GM12878 (cell line): ENCODE data around the gene PRKCE. TPM values are rescaled to one million over a fixed set of nuclear protein-coding genes. Genes with fewer than 3 reads are reported as not detected.

Experiments
- ATAC-seq: fragments of 200-7000 bp; cut with Tn5 transposase; 3 replicates; pipeline ENCODE4 v1.9.1; 2020; ENCODE audit warnings: mild to moderate bottlenecking, moderate library complexity
- BruUV-seq: library from RNA; stranded (reverse); fragments of 400-500 nt; replicated peaks from 2 replicates; lab custom pipeline; 2021; lab: Mats Ljungman, UMichigan
- CTCF ChIA-PET: fragments of 300-600 bp; sonication (Branson Sonifier 250); formaldehyde crosslinking; extraction: SDS; loops from one replicate; lab custom pipeline; 2021; ENCODE audit warnings: inconsistent platforms; lab: Yijun Ruan, JAX
- POLR2A ChIA-PET: fragments of 350-600 bp; formaldehyde crosslinking; extraction: SDS; loops from one replicate; lab custom pipeline; 2021; ENCODE audit warnings: inconsistent platforms; lab: Charles Lee
- RAD21 ChIA-PET: fragments of 300-600 bp; sonication (Branson Sonifier 250); formaldehyde crosslinking; loops from one replicate; lab custom pipeline; 2023; ENCODE audit warnings: antibody characterized with exemption; ENCODE audit not compliant: unreplicated experiment; lab: Charles Lee
- SMC1A ChIA-PET: fragments of 300-600 bp; sonication (Branson Sonifier 250); formaldehyde crosslinking; loops from one replicate; lab custom pipeline; 2023; ENCODE audit not compliant: unreplicated experiment, uncharacterized antibody; lab: Charles Lee
- DNase-seq: peaks from one replicate; pipeline ENCODE4 v3.0.0-alpha.2; 2011; ENCODE audit warnings: low read depth, low spot score
- FAIRE-seq: peaks from 3 replicates; lab custom pipeline; 2011; peaks lifted over from hg19 to GRCh38; lab: Jason Lieb, UNC
- H2AFZ ChIP-seq: 2 replicates; pipeline ENCODE4 v1.6.0; 2011; ENCODE audit warnings: low read depth, low read length, control low read depth; ENCODE audit not compliant: control insufficient read depth
- H3K27ac ChIP-seq: 2 replicates; pipeline ENCODE4 v1.5.1; 2011; ENCODE audit warnings: control low read depth; ENCODE audit not compliant: control insufficient read depth, insufficient read depth
- H3K27me3 ChIP-seq, 2 experiments: replicated peaks in 1 of 2; 2 replicates each; pipeline versions ENCODE4 v1.6.0 to v1.6.1; 2011; ENCODE audit warnings: low read length in 1 of 2; ENCODE audit not compliant: control insufficient read depth in 2 of 2, insufficient read depth in 2 of 2
- H3K36me3 ChIP-seq, 2 experiments: 2 replicates each; pipeline ENCODE4 v1.5.1; 2011; ENCODE audit warnings: low read length in 1 of 2; ENCODE audit not compliant: control insufficient read depth in 2 of 2, insufficient read depth in 2 of 2
- H3K4me1 ChIP-seq: 2 replicates; pipeline ENCODE4 v1.6.1; 2011; ENCODE audit warnings: mild to moderate bottlenecking, low read length, moderate library complexity, mixed read lengths; ENCODE audit not compliant: control insufficient read depth, insufficient read depth
- H3K4me2 ChIP-seq: 2 replicates; pipeline ENCODE4 v1.6.0; 2011; ENCODE audit warnings: control low read depth; ENCODE audit not compliant: control insufficient read depth, insufficient read depth
- H3K4me3 ChIP-seq: fragments of 200-600 bp; sonication (generic); 2 replicates; pipeline ENCODE4 v1.5.1; 2016
- H3K79me2 ChIP-seq: 2 replicates; pipeline ENCODE4 v1.6.0; 2011; ENCODE audit warnings: low read length; ENCODE audit not compliant: control insufficient read depth, insufficient read depth
- H3K9ac ChIP-seq: 2 replicates; pipeline ENCODE4 v1.8.0; 2011; ENCODE audit warnings: low read length, control low read depth, mixed read lengths; ENCODE audit not compliant: control insufficient read depth, insufficient read depth
- H3K9me3 ChIP-seq: replicated peaks from 3 replicates; pipeline ENCODE4 v1.5.1; 2011; ENCODE audit warnings: mild to moderate bottlenecking, low read length; ENCODE audit not compliant: control insufficient read depth, insufficient read depth
- H4K20me1 ChIP-seq: 2 replicates; pipeline ENCODE4 v1.6.0; 2011; ENCODE audit not compliant: control insufficient read depth, insufficient read depth
- BACH1 ChIP-seq: fragments of 450-650 bp; IDR thresholded peaks from 2 replicates; pipeline ENCODE4 v1.6.1; 2017; ENCODE audit warnings: mild to moderate bottlenecking, borderline replicate concordance
- FOS ChIP-seq: IDR thresholded peaks from 3 replicates; pipeline ENCODE4 v1.6.1; 2011; ENCODE audit warnings: borderline replicate concordance; ENCODE audit not compliant: insufficient read length; ENCODE audit errors: extremely low read depth
- JUND ChIP-seq: IDR thresholded peaks from 2 replicates; pipeline ENCODE4 v1.6.1; 2012; ENCODE audit warnings: low read depth, mild to moderate bottlenecking, low read length, improper control_type of control experiment, moderate library complexity
- RB1 ChIP-seq: fragments of 450-650 bp; formaldehyde crosslinking; IDR thresholded peaks from 2 replicates; pipeline ENCODE4 v1.6.1; 2017; ENCODE audit warnings: mild to moderate bottlenecking, borderline replicate concordance
- TARDBP ChIP-seq: IDR thresholded peaks from 2 replicates; pipeline ENCODE4 v1.6.1; 2016; ENCODE audit warnings: borderline replicate concordance
- ZNF622 ChIP-seq: fragments of 450-650 bp; IDR thresholded peaks from 2 replicates; pipeline ENCODE4 v1.6.1; 2017; ENCODE audit warnings: mild to moderate bottlenecking, inconsistent platforms
- WGBS: methylation state at CpG from one replicate; pipeline ENCODE4 v1.1.6; 2016; ENCODE audit warnings: low lambda C conversion rate; ENCODE audit not compliant: insufficient replicate concordance, insufficient coverage; ENCODE audit errors: missing lambda C conversion rate; 5-methylcytosine and 5-hydroxymethylcytosine counted together
- in situ Hi-C: fragments of 300-500 bp; cut with MboI; formaldehyde crosslinking; loops from 9 replicates; pipeline ENCODE4 v1.14.3; 2018; ENCODE audit warnings: mixed read lengths
- intact Hi-C: fragments of 100-400 bp; cut with micrococcal nuclease; formaldehyde crosslinking; loops from one replicate; pipeline ENCODE4 v1.14.2; 2022; ENCODE audit not compliant: unreplicated experiment
- polyA plus RNA-seq, 11 experiments: library from polyadenylated mRNA; depleted of rRNA in 4 of 11; unstranded in 6 of 11; stranded (reverse) in 5 of 11; fragments of >200 nt; fragmentation: Nextera tagmentation in 4 of 11; fragmentation: Illumina TruSeq in 1 of 11; extraction: Ambion mirVana in 4 of 11; extraction: Trizol in 1 of 11; gene quantifications; 1 replicate in 1 of 11; 2 replicates in 10 of 11; pipeline versions ENCODE4 v1.2.1 to v1.2.3, GENCODE V29; 2011 to 2016; ENCODE audit warnings: inconsistent platforms in 2 of 11, missing spikeins in 2 of 11, low read depth in 1 of 11
- total RNA-seq, 4 experiments: library from RNA; depleted of rRNA in 3 of 4; stranded (reverse); fragments of >200 nt in 3 of 4; fragmentation: Illumina TruSeq in 1 of 4; extraction: Trizol in 1 of 4; gene quantifications; 2 replicates each; pipeline versions ENCODE4 v1.2.1 to v1.2.3, GENCODE V29; 2013 to 2021
- TF ChIP-seq, protein P1 (sequence below): IDR thresholded peaks from 2 replicates; pipeline ENCODE4 v1.6.1; 2011; ENCODE audit warnings: mild to moderate bottlenecking, low read depth, low read length, moderate library complexity; ENCODE audit not compliant: insufficient replicate concordance
- TF ChIP-seq, protein P2 (sequence below): fragments of 150-350 bp; IDR thresholded peaks from 2 replicates; pipeline ENCODE4 v1.6.1; 2014; ENCODE audit warnings: mild to moderate bottlenecking, low read depth, low read length

PRKCE gene
- total and polyA plus RNA-seq, 10 of the 15 experiments (the other 5 are each of a cell fraction or from before 2014, with no cell fraction given), result 2.6 to 28.2 (median 11.3) TPM

DNA sequence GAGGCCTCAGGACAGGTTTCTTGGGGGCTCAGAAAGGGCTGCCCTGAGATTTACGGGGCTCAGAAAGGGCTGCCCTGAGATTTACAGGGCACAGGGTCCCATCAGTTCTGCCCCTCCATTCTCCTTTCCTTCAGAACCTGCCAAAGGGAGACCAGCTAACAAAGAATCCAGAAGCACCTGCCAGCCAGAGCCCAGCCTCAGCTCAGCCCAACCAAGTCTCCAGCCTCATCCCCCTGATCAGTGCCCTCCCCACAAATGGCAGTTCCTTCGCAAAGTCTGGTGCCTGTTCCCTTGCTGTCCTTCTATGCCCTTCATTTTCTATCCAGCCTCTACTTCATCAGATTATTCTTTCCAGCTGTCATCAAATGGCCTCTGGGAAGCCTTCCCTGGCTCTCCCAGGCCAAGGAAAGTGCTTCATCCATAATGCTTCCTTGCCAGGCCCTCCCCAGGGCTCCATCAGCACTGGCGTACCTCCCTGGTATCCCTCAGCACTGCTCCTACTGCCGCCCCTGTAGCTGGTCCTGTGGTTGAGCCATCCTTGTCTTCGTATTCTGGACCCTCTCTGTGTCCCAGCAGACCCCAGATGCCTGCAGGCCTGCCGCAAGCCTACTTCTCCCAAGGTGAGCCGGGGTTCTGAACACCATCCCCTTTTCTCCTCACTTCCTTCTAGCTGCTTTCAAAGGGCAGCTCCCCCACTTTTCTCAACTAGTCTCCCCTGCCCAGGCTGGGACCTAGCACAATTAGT lies 549.6 kb downstream of the PRKCE start:
- 75% methylated on average over 7 of the region's 7 CpGs for WGBS
- DNase-seq (no peak), FAIRE-seq (no peak), ATAC-seq (no peak)
- ChIA-PET RAD21 (interaction anchor here (1.2 kb wide), 2 partner anchors 24 to 27 kb away, joined by 3 read pairs; no protein-coding TSS in a partner anchor), SMC1A (interaction anchor here (1.0 to 3.8 kb wide), 6 partner anchors 9 to 162 kb away, joined by 3 to 10 read pairs (median 4); no protein-coding TSS in a partner anchor), CTCF (interaction anchor here (0.6 to 1.5 kb wide), 4 partner anchors 9 to 138 kb away, joined by 3 to 4 read pairs (median 3); no protein-coding TSS in a partner anchor), POLR2A (interaction anchor here (0.6 kb wide), 1 partner anchor 22 kb away, joined by 3 read pairs; no protein-coding TSS in a partner anchor)
- Histone ChIP-seq H3K4me1 (peaks cover 3% of the 10 kb centered on the region), H3K79me2 (no peaks in the 10 kb centered on the region), H3K4me3 (no peak overlapping the region), H3K9ac (no peak overlapping the region), H3K9me3 (no peaks in the 10 kb centered on the region; the same call in 2 of the 3 replicates), H3K36me3 (no peaks in the 10 kb centered on the region), H3K4me2 (no peak overlapping the region), H3K27ac (0 out of 2 replicates have a peak overlapping the region, but pooled peaks have one; percentile 20), H3K27me3 (no peaks in the 10 kb centered on the region), H4K20me1 (no peaks in the 10 kb centered on the region), H2AFZ (no peak overlapping the region)
- intact Hi-C loops (no loop called here), in situ Hi-C loops (no loop called here)
- TF ChIP-seq RB1 (no peak), ZNF622 (no peak)
- TF ChIP-seq, protein P1, sequence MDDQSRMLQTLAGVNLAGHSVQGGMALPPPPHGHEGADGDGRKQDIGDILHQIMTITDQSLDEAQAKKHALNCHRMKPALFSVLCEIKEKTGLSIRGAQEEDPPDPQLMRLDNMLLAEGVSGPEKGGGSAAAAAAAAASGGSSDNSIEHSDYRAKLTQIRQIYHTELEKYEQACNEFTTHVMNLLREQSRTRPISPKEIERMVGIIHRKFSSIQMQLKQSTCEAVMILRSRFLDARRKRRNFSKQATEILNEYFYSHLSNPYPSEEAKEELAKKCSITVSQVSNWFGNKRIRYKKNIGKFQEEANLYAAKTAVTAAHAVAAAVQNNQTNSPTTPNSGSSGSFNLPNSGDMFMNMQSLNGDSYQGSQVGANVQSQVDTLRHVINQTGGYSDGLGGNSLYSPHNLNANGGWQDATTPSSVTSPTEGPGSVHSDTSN, result no peak
- no TSS peak for BruUV-seq

DNA sequence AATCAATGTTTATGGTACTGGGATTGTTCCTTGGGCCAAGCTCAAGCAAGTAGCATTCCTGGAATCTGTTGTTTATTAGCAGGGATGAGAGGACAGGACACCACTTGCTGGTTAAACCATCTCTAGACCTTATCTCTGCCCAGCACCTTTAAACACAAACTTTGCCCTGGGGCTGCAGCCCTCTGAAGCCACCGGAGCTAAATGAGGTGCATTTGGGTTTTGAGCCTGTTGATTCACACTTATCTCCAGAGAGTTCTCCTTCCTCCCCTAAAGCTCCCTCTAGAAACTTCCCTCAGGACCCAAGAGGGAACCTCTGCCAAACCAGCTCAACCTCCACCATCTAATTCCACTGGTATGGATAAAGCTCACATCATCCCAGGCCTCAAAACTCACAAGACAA lies 551.0 kb downstream of the PRKCE start:
- H3K4me1 ChIP-seq, result peaks cover 3% of the 10 kb centered on the region
- H3K27ac ChIP-seq, result no peak overlapping the region
- H3K4me2 ChIP-seq, result no peak overlapping the region
- no peaks in the 10 kb centered on the region for H3K79me2 ChIP-seq
- no peaks in the 10 kb centered on the region for H3K36me3 ChIP-seq
- FAIRE-seq (no peak), DNase-seq (no peak), ATAC-seq (no peak)
- BruUV-seq, result no TSS peak
- in situ Hi-C loops, result no loop called here
- intact Hi-C loops, result no loop called here
- H3K9ac ChIP-seq, result no peak overlapping the region
- H2AFZ ChIP-seq, result no peak overlapping the region
- RAD21 ChIA-PET, result no interaction called here
- POLR2A ChIA-PET, result no interaction called here
- SMC1A ChIA-PET, result interaction anchor here (0.9 to 1.0 kb wide), 3 partner anchors 15 to 139 kb away, joined by 3 to 4 read pairs (median 3); no protein-coding TSS in a partner anchor
- H3K9me3 ChIP-seq, result no peaks in the 10 kb centered on the region; the same call in 2 of the 3 replicates
- no peaks in the 10 kb centered on the region for H4K20me1 ChIP-seq
- H3K27me3 ChIP-seq, result no peaks in the 10 kb centered on the region
- CTCF ChIA-PET, result no interaction called here
- H3K4me3 ChIP-seq, result no peak overlapping the region
- WGBS, result 100% methylated on average over 1 of the region's 1 CpG
- TF ChIP-seq RB1, result no peak
- TF ChIP-seq, protein P2, sequence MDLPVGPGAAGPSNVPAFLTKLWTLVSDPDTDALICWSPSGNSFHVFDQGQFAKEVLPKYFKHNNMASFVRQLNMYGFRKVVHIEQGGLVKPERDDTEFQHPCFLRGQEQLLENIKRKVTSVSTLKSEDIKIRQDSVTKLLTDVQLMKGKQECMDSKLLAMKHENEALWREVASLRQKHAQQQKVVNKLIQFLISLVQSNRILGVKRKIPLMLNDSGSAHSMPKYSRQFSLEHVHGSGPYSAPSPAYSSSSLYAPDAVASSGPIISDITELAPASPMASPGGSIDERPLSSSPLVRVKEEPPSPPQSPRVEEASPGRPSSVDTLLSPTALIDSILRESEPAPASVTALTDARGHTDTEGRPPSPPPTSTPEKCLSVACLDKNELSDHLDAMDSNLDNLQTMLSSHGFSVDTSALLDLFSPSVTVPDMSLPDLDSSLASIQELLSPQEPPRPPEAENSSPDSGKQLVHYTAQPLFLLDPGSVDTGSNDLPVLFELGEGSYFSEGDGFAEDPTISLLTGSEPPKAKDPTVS, result no peak
- no peak for TF ChIP-seq BACH1
- TF ChIP-seq JUND, result no peak
- no peak for TF ChIP-seq TARDBP
- no peak for TF ChIP-seq FOS
